H9 (cell line): ENCODE data around the gene ANKS1B. TPM values are rescaled to one million over a fixed set of nuclear protein-coding genes. Genes with fewer than 3 reads are reported as not detected.

ENCODE experiments used
- DNase-seq: peaks from one replicate; pipeline ENCODE4 v3.0.0-alpha.2; 2017
- H2AFZ ChIP-seq: one replicate; pipeline ENCODE4 v1.6.1; 2013; ENCODE audit warnings: mild to moderate bottlenecking, low read length, control low read depth, moderate library complexity
- H2AK5ac ChIP-seq: 2 replicates; pipeline ENCODE4 v1.6.1; 2013; ENCODE audit warnings: low read length, control low read depth, mixed read lengths; ENCODE audit not compliant: insufficient read length
- H2BK120ac ChIP-seq: one replicate; pipeline ENCODE4 v1.6.1; 2013; ENCODE audit warnings: low read depth, mild to moderate bottlenecking, low read length, control low read depth, inconsistent platforms; ENCODE audit not compliant: poor library complexity, severe bottlenecking
- H2BK12ac ChIP-seq: 2 replicates; pipeline ENCODE4 v1.6.1; 2013; ENCODE audit warnings: low read length, control low read depth, mixed read lengths, low read depth; ENCODE audit not compliant: insufficient read length
- H2BK15ac ChIP-seq: 2 replicates; pipeline ENCODE4 v1.6.1; 2013; ENCODE audit warnings: low read depth, low read length, control low read depth
- H2BK20ac ChIP-seq: one replicate; pipeline ENCODE4 v1.6.1; 2013; ENCODE audit warnings: low read depth, mild to moderate bottlenecking, low read length, control low read depth, inconsistent platforms; ENCODE audit not compliant: poor library complexity, severe bottlenecking
- H2BK5ac ChIP-seq: 2 replicates; pipeline ENCODE4 v1.6.1; 2013; ENCODE audit warnings: low read length, control low read depth, mixed read lengths; ENCODE audit not compliant: insufficient read length
- H3K14ac ChIP-seq: 2 replicates; pipeline ENCODE4 v1.6.1; 2013; ENCODE audit warnings: low read length, control low read depth; ENCODE audit not compliant: insufficient read depth
- H3K18ac ChIP-seq: 2 replicates; pipeline ENCODE4 v1.6.1; 2013; ENCODE audit warnings: low read depth, mild to moderate bottlenecking, mixed read lengths, low read length, control low read depth; ENCODE audit not compliant: insufficient read length
- H3K23ac ChIP-seq: 2 replicates; pipeline ENCODE4 v1.6.1; 2013; ENCODE audit warnings: low read length, control low read depth, mixed read lengths, low read depth; ENCODE audit not compliant: insufficient read length
- H3K23me2 ChIP-seq: 2 replicates; pipeline ENCODE4 v1.6.1; 2013; ENCODE audit warnings: low read depth, mild to moderate bottlenecking, mixed read lengths, low read length, control low read depth; ENCODE audit not compliant: insufficient read length, poor library complexity, severe bottlenecking
- H3K27ac ChIP-seq: 2 replicates; pipeline ENCODE4 v1.5.1; 2013; ENCODE audit warnings: low read length, control low read depth, mixed read lengths, low read depth; ENCODE audit not compliant: insufficient read length
- H3K27me3 ChIP-seq: 2 replicates; pipeline ENCODE4 v1.6.1; 2013; ENCODE audit warnings: low read length, control low read depth, inconsistent platforms; ENCODE audit not compliant: insufficient read depth
- H3K4ac ChIP-seq: 2 replicates; pipeline ENCODE4 v1.6.1; 2013; ENCODE audit warnings: low read depth, mild to moderate bottlenecking, control low read depth, inconsistent platforms, low read length, moderate library complexity
- H3K4me1 ChIP-seq: 2 replicates; pipeline ENCODE4 v1.6.1; 2013; ENCODE audit warnings: low read length, control low read depth, inconsistent platforms; ENCODE audit not compliant: insufficient read depth
- H3K4me2 ChIP-seq: 2 replicates; pipeline ENCODE4 v1.6.1; 2013; ENCODE audit warnings: low read length, control low read depth, mixed read lengths; ENCODE audit not compliant: insufficient read length, insufficient read depth
- H3K56ac ChIP-seq: 2 replicates; pipeline ENCODE4 v1.6.1; 2013; ENCODE audit warnings: low read depth, mild to moderate bottlenecking, mixed read lengths, low read length, control low read depth; ENCODE audit not compliant: insufficient read length
- H3K79me1 ChIP-seq: 2 replicates; pipeline ENCODE4 v1.6.1; 2013; ENCODE audit warnings: low read depth, mild to moderate bottlenecking, moderate library complexity, low read length, control low read depth, inconsistent platforms; ENCODE audit not compliant: insufficient read depth, poor library complexity, severe bottlenecking
- H3K79me2 ChIP-seq: 2 replicates; pipeline ENCODE4 v1.6.1; 2013; ENCODE audit warnings: low read length, control low read depth, inconsistent platforms; ENCODE audit not compliant: insufficient read depth
- H3K9ac ChIP-seq: 2 replicates; pipeline ENCODE4 v1.6.1; 2013; ENCODE audit warnings: low read length, control low read depth, mixed read lengths; ENCODE audit not compliant: insufficient read length; ENCODE audit errors: extremely low read depth
- H3K9me3 ChIP-seq: one replicate; pipeline ENCODE4 v1.6.1; 2013; ENCODE audit warnings: low read depth, low read length, inconsistent platforms; ENCODE audit not compliant: control insufficient read depth
- H3T11ph ChIP-seq: one replicate; pipeline ENCODE4 v1.6.1; 2013; ENCODE audit warnings: mild to moderate bottlenecking, low read length, control low read depth, inconsistent platforms
- H4K20me1 ChIP-seq: one replicate; pipeline ENCODE4 v1.6.1; 2013; ENCODE audit not compliant: control insufficient read depth, insufficient read length, insufficient read depth
- H4K5ac ChIP-seq: 2 replicates; pipeline ENCODE4 v1.6.1; 2013; ENCODE audit warnings: low read depth, mild to moderate bottlenecking, mixed read lengths, low read length, control low read depth; ENCODE audit not compliant: insufficient read length
- H4K8ac ChIP-seq: replicated peaks from 2 replicates; pipeline ENCODE4 v1.6.1; 2013; ENCODE audit warnings: low read length, control low read depth, mixed read lengths, low read depth; ENCODE audit not compliant: insufficient read length
- H4K91ac ChIP-seq: 2 replicates; pipeline ENCODE4 v1.6.1; 2013; ENCODE audit warnings: low read depth, mild to moderate bottlenecking, moderate library complexity, mixed read lengths, low read length, control low read depth; ENCODE audit not compliant: insufficient read length
- H3K27ac Mint-ChIP-seq, 3 experiments: 2 replicates in 2 of 3; 3 replicates in 1 of 3; pipeline ENCODE4 v1.8.0; 2020 to 2021; ENCODE audit warnings: mixed read lengths in 3 of 3, mild to moderate bottlenecking in 1 of 3, moderate library complexity in 1 of 3
- H3K27me3 Mint-ChIP-seq: 2 replicates; pipeline ENCODE4 v1.8.0; 2021; ENCODE audit warnings: low read depth, mild to moderate bottlenecking, moderate library complexity, mixed read lengths
- H3K36me3 Mint-ChIP-seq, 3 experiments: 2 replicates in 2 of 3; 3 replicates in 1 of 3; pipeline ENCODE4 v1.8.0; 2020 to 2021; ENCODE audit warnings: low read depth in 3 of 3, mixed read lengths in 3 of 3; ENCODE audit not compliant: insufficient read depth in 1 of 3
- H3K4me1 Mint-ChIP-seq, 2 experiments: 2 replicates each; pipeline ENCODE4 v1.8.0; 2020; ENCODE audit warnings: mixed read lengths in 2 of 2
- H3K4me3 Mint-ChIP-seq, 2 experiments: 2 replicates in 1 of 2; 3 replicates in 1 of 2; pipeline ENCODE4 v1.8.0; 2020 to 2021; ENCODE audit warnings: mild to moderate bottlenecking in 2 of 2, mixed read lengths in 2 of 2, moderate library complexity in 1 of 2
- H3K9me3 Mint-ChIP-seq, 2 experiments: 2 replicates in 1 of 2; 3 replicates in 1 of 2; pipeline ENCODE4 v1.8.0; 2020; ENCODE audit warnings: mild to moderate bottlenecking in 2 of 2, mixed read lengths in 2 of 2, moderate library complexity in 1 of 2
- WGBS: extraction: QIAGEN DNeasy Blood & Tissue Kit; methylation state at CpG from one replicate; pipeline ENCODE4 v1.1.7; 2013; ENCODE audit warnings: missing lambda C conversion rate, low lambda C conversion rate, mixed read lengths; ENCODE audit not compliant: insufficient read length; ENCODE audit errors: extremely low coverage; 5-methylcytosine and 5-hydroxymethylcytosine counted together
- total RNA-seq: library from RNA; stranded (reverse); gene quantifications from 2 replicates; pipeline ENCODE4 v1.2.1, GENCODE V29; 2021
- TF ChIP-seq, protein P1 (sequence below): fragments of 200-600 bp; sonication (generic); conservative IDR thresholded peaks from 3 replicates; pipeline ENCODE4 v1.8.0; 2021; ENCODE audit warnings: antibody characterized with exemption, mild to moderate bottlenecking

ANKS1B gene
- total RNA-seq, 1 experiment from 2014 or later: 4.1 TPM

DNA sequence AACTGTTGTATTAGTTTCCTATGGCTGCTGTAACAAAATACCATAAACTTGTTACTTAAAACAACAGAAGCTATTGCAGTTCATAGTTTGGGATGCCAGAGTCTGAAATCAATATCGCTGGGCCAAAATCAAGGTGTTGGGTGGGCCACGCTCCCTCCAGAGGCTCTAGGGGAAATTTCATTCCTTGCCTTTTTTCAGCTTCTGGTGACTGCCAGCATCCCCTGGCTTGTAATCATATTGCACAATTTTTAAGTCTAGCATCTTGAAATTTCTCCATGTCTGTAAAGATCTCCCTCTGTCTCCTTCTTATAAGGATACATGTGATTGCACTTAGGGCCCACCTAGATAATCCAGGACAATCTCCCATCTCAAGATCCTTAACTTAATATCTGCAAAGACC lies 386.0 kb downstream of the ANKS1B start:
- Histone ChIP-seq H2BK20ac (no peak overlapping the region), H3K4me2 (no peak overlapping the region), H2BK120ac (no peak overlapping the region), H3K23ac (no peak overlapping the region), H4K5ac (no peak overlapping the region), H3K79me2 (no peaks in the 10 kb centered on the region), H2BK12ac (no peak overlapping the region), H3K79me1 (no peaks in the 10 kb centered on the region), H4K20me1 (no peaks in the 10 kb centered on the region), H3K14ac (no peak overlapping the region), H3K9me3 (no peaks in the 10 kb centered on the region), H2BK15ac (no peak overlapping the region), H3T11ph (no peak overlapping the region), H3K27ac (no peak overlapping the region), H4K8ac (no peak overlapping the region), H3K27me3 (no peaks in the 10 kb centered on the region), H4K91ac (no peak overlapping the region), H3K4ac (no peak overlapping the region), H3K56ac (no peak overlapping the region), H2AK5ac (no peak overlapping the region), H2AFZ (no peak overlapping the region), H3K18ac (no peak overlapping the region), H3K9ac (no peak overlapping the region), H2BK5ac (no peak overlapping the region), H3K23me2 (no peaks in the 10 kb centered on the region), H3K4me1 (no peaks in the 10 kb centered on the region)
- H3K4me1 Mint-ChIP-seq: 0 out of 4 replicates have a peak, but pooled peaks cover 0 to 3% of the 10 kb centered on the region in 2 experiments
- H3K36me3 Mint-ChIP-seq: no peaks in the 10 kb centered on the region
- no peak overlapping the region for H3K4me3 Mint-ChIP-seq
- WGBS: no CpG with 5 or more reads among the region's 2 CpGs
- no peaks in the 10 kb centered on the region for H3K27me3 Mint-ChIP-seq
- no peak for DNase-seq
- TF ChIP-seq, protein P1, sequence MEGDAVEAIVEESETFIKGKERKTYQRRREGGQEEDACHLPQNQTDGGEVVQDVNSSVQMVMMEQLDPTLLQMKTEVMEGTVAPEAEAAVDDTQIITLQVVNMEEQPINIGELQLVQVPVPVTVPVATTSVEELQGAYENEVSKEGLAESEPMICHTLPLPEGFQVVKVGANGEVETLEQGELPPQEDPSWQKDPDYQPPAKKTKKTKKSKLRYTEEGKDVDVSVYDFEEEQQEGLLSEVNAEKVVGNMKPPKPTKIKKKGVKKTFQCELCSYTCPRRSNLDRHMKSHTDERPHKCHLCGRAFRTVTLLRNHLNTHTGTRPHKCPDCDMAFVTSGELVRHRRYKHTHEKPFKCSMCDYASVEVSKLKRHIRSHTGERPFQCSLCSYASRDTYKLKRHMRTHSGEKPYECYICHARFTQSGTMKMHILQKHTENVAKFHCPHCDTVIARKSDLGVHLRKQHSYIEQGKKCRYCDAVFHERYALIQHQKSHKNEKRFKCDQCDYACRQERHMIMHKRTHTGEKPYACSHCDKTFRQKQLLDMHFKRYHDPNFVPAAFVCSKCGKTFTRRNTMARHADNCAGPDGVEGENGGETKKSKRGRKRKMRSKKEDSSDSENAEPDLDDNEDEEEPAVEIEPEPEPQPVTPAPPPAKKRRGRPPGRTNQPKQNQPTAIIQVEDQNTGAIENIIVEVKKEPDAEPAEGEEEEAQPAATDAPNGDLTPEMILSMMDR: peak; percentile 29; the same call in 1 of the 3 replicates
- no peak overlapping the region for H3K27ac Mint-ChIP-seq
- H3K9me3 Mint-ChIP-seq: no peaks in the 10 kb centered on the region
